HUES6 (cell line): Measurements from ENCODE around the gene ZNF316.

Source experiments
- H3K27ac ChIP-seq: 2 replicates; pipeline ENCODE4 v1.7.0; 2013; ENCODE audit warnings: low read depth, mild to moderate bottlenecking, low read length, inconsistent platforms
- H3K27me3 ChIP-seq: 2 replicates; pipeline ENCODE4 v1.6.1; 2013; ENCODE audit warnings: low read length; ENCODE audit not compliant: control insufficient read depth, insufficient read depth
- H3K36me3 ChIP-seq: 2 replicates; pipeline ENCODE4 v1.6.1; 2013; ENCODE audit warnings: low read length; ENCODE audit not compliant: control insufficient read depth, insufficient read depth
- H3K4me1 ChIP-seq: 2 replicates; pipeline ENCODE4 v1.6.1; 2013; ENCODE audit warnings: low read length; ENCODE audit not compliant: control insufficient read depth, insufficient read depth
- H3K4me3 ChIP-seq: 2 replicates; pipeline ENCODE4 v1.5.1; 2013; ENCODE audit warnings: low read depth, low read length
- H3K9ac ChIP-seq: one replicate; pipeline ENCODE4 v1.6.1; 2013; ENCODE audit warnings: mild to moderate bottlenecking, low read length
- H3K9me3 ChIP-seq: 2 replicates; pipeline ENCODE4 v1.6.1; 2013; ENCODE audit warnings: low read depth, low read length; ENCODE audit not compliant: control insufficient read depth, insufficient read depth

ZNF316 gene

GRCh38 chr7:6640246-6640721, 3.2 kb downstream of the ZNF316 start:
- Histone ChIP-seq H3K9me3 (no peaks in the 10 kb centered on the region), H3K27ac (no peak overlapping the region), H3K36me3 (peaks cover 38% of the 10 kb centered on the region), H3K9ac (no peak overlapping the region), H3K4me3 (no peak overlapping the region), H3K27me3 (no peaks in the 10 kb centered on the region), H3K4me1 (peaks cover 6% of the 10 kb centered on the region; the same call in 1 of the 2 replicates)

- H3K9ac ChIP-seq = no peak overlapping the region
- peaks cover 40% of the 10 kb centered on the region for H3K36me3 ChIP-seq
Observed at GRCh38 chr7:6641305-6642035, 4.4 kb downstream of the ZNF316 start.

GRCh38 chr7:6642239-6642839, 5.2 kb downstream of the ZNF316 start:
- Histone ChIP-seq H3K27ac (no peak overlapping the region), H3K4me3 (no peak overlapping the region), H3K9ac (no peak overlapping the region), H3K36me3 (peaks cover 42% of the 10 kb centered on the region), H3K9me3 (no peaks in the 10 kb centered on the region), H3K27me3 (no peaks in the 10 kb centered on the region), H3K4me1 (peaks cover 6% of the 10 kb centered on the region; the same call in 1 of the 2 replicates)

More at GRCh38 chr7:6641305-6642035, 4.4 kb downstream of the ZNF316 start:
- Histone ChIP-seq H3K27me3 (no peaks in the 10 kb centered on the region), H3K27ac (no peak overlapping the region), H3K4me3 (no peak overlapping the region), H3K4me1 (peaks cover 6% of the 10 kb centered on the region; the same call in 1 of the 2 replicates), H3K9me3 (no peaks in the 10 kb centered on the region)

GRCh38 chr7:6642861-6643640, 5.9 kb downstream of the ZNF316 start:
- Histone ChIP-seq H3K27me3 (no peaks in the 10 kb centered on the region), H3K27ac (no peak overlapping the region), H3K9me3 (no peaks in the 10 kb centered on the region), H3K4me3 (no peak overlapping the region), H3K9ac (no peak overlapping the region), H3K36me3 (peaks cover 44% of the 10 kb centered on the region), H3K4me1 (0 out of 2 replicates have a peak, but pooled peaks cover 4% of the 10 kb centered on the region)

- no peak overlapping the region for H3K9ac ChIP-seq
- no peaks in the 10 kb centered on the region for H3K27me3 ChIP-seq
- H3K4me3 ChIP-seq = no peak overlapping the region
- H3K9me3 ChIP-seq = no peaks in the 10 kb centered on the region
- no peak overlapping the region for H3K27ac ChIP-seq
- 0 out of 2 replicates have a peak, but pooled peaks cover 4% of the 10 kb centered on the region for H3K4me1 ChIP-seq
- peaks cover 44% of the 10 kb centered on the region for H3K36me3 ChIP-seq
Observed at GRCh38 chr7:6643915-6644625, 7.0 kb downstream of the ZNF316 start.

GRCh38 chr7:6644728-6645127, 7.6 kb downstream of the ZNF316 start:
- H3K36me3 ChIP-seq = peaks cover 44% of the 10 kb centered on the region
- H3K9ac ChIP-seq = no peak overlapping the region
- H3K27me3 ChIP-seq = no peaks in the 10 kb centered on the region
- no peak overlapping the region for H3K4me3 ChIP-seq
- H3K9me3 ChIP-seq = no peaks in the 10 kb centered on the region
- 0 out of 2 replicates have a peak, but pooled peaks cover 4% of the 10 kb centered on the region for H3K4me1 ChIP-seq
- H3K27ac ChIP-seq = no peak overlapping the region

GRCh38 chr7:6646465-6646864, 9.3 kb downstream of the ZNF316 start:
- Histone ChIP-seq H3K27me3 (no peaks in the 10 kb centered on the region), H3K9ac (no peak overlapping the region), H3K9me3 (no peaks in the 10 kb centered on the region), H3K36me3 (peaks cover 47% of the 10 kb centered on the region), H3K4me1 (no peaks in the 10 kb centered on the region), H3K4me3 (no peak overlapping the region), H3K27ac (no peak overlapping the region)

- no peak overlapping the region for H3K9ac ChIP-seq
- H3K27ac ChIP-seq = no peak overlapping the region
- H3K9me3 ChIP-seq = no peaks in the 10 kb centered on the region
- H3K27me3 ChIP-seq = no peaks in the 10 kb centered on the region
- peaks cover 46% of the 10 kb centered on the region for H3K36me3 ChIP-seq
- no peak overlapping the region for H3K4me3 ChIP-seq
- no peaks in the 10 kb centered on the region for H3K4me1 ChIP-seq
Observed at GRCh38 chr7:6647080-6647479, 10.0 kb downstream of the ZNF316 start.

GRCh38 chr7:6647541-6647940, 10.4 kb downstream of the ZNF316 start:
- no peaks in the 10 kb centered on the region; the same call in 1 of the 2 replicates for H3K9me3 ChIP-seq
- no peaks in the 10 kb centered on the region for H3K4me1 ChIP-seq
- H3K27me3 ChIP-seq = no peaks in the 10 kb centered on the region; the same call in 1 of the 2 replicates
- H3K4me3 ChIP-seq = no peak overlapping the region
- peaks cover 46% of the 10 kb centered on the region for H3K36me3 ChIP-seq
- H3K9ac ChIP-seq = no peak overlapping the region
- H3K27ac ChIP-seq = no peak overlapping the region

GRCh38 chr7:6648066-6648814, 11.1 kb downstream of the ZNF316 start:
- H3K9ac ChIP-seq = no peak overlapping the region

More at GRCh38 chr7:6648066-6648814, 11.1 kb downstream of the ZNF316 start:
- no peak overlapping the region for H3K4me3 ChIP-seq
- peaks cover 43% of the 10 kb centered on the region for H3K36me3 ChIP-seq
- H3K27me3 ChIP-seq = no peaks in the 10 kb centered on the region; the same call in 1 of the 2 replicates
- H3K27ac ChIP-seq = no peak overlapping the region
- no peaks in the 10 kb centered on the region; the same call in 1 of the 2 replicates for H3K9me3 ChIP-seq
- H3K4me1 ChIP-seq = no peaks in the 10 kb centered on the region
